GM23338 (cell line): Measurements from ENCODE around the gene PERCC1. TPM values are rescaled to one million over a fixed set of nuclear protein-coding genes. Genes with fewer than 3 reads are reported as not detected.

ENCODE experiments used
- ATAC-seq: fragments of 200-7000 bp; cut with Tn5 transposase; 3 replicates; pipeline ENCODE4 v1.9.1; 2020
- DNase-seq: peaks from one replicate; pipeline ENCODE4 v3.0.0-alpha.2; 2015; ENCODE audit warnings: low spot score
- H2AFZ ChIP-seq: fragments of 200-600 bp; sonication (generic); 2 replicates; pipeline ENCODE4 v1.8.0; 2016; ENCODE audit warnings: antibody characterized with exemption, mild to moderate bottlenecking, moderate library complexity
- H3F3A ChIP-seq: fragments of 200-600 bp; sonication (generic); replicated peaks from 2 replicates; pipeline ENCODE4 v1.8.0; 2017; ENCODE audit warnings: antibody characterized with exemption, mixed run types, low read depth
- H3K27ac ChIP-seq: fragments of 200-600 bp; sonication (generic); 2 replicates; pipeline ENCODE4 v1.6.1; 2016; ENCODE audit warnings: low read depth
- H3K27me3 ChIP-seq: fragments of 200-600 bp; sonication (generic); 2 replicates; pipeline ENCODE4 v1.8.0; 2016; ENCODE audit warnings: mild to moderate bottlenecking, mixed run types, moderate library complexity; ENCODE audit not compliant: insufficient read depth
- H3K36me3 ChIP-seq: fragments of 200-600 bp; sonication (generic); 2 replicates; pipeline ENCODE4 v1.8.0; 2016; ENCODE audit warnings: mild to moderate bottlenecking; ENCODE audit not compliant: insufficient read depth
- H3K4me1 ChIP-seq: fragments of 200-600 bp; sonication (generic); 2 replicates; pipeline ENCODE4 v1.8.0; 2016; ENCODE audit warnings: mild to moderate bottlenecking, moderate library complexity; ENCODE audit not compliant: insufficient read depth
- H3K4me2 ChIP-seq: fragments of 200-600 bp; sonication (generic); 2 replicates; pipeline ENCODE4 v1.7.1; 2017; ENCODE audit warnings: mixed run types
- H3K4me3 ChIP-seq: fragments of 200-600 bp; sonication (generic); 2 replicates; pipeline ENCODE4 v1.6.1; 2016; ENCODE audit warnings: mixed run types
- H3K79me2 ChIP-seq: fragments of 200-600 bp; sonication (generic); replicated peaks from 2 replicates; pipeline ENCODE4 v1.8.0; 2017; ENCODE audit warnings: mild to moderate bottlenecking; ENCODE audit not compliant: insufficient read depth
- H3K9me2 ChIP-seq: fragments of 200-600 bp; sonication (generic); 2 replicates; pipeline ENCODE4 v1.8.0; 2017; ENCODE audit not compliant: insufficient read depth
- H4K20me1 ChIP-seq: fragments of 200-600 bp; sonication (generic); replicated peaks from 2 replicates; pipeline ENCODE4 v1.8.0; 2017; ENCODE audit warnings: mild to moderate bottlenecking; ENCODE audit not compliant: insufficient read depth
- H3K27ac Mint-ChIP-seq: 2 replicates; pipeline ENCODE4 v1.8.0; 2020; ENCODE audit warnings: inconsistent platforms, mild to moderate bottlenecking, moderate library complexity, mixed read lengths
- H3K27me3 Mint-ChIP-seq: 3 replicates; pipeline ENCODE4 v1.8.0; 2022; ENCODE audit warnings: low read depth, mild to moderate bottlenecking, moderate library complexity, mixed read lengths, inconsistent platforms; ENCODE audit not compliant: insufficient read depth, poor library complexity
- H3K36me3 Mint-ChIP-seq: 3 replicates; pipeline ENCODE4 v1.8.0; 2021; ENCODE audit warnings: low read depth, mild to moderate bottlenecking, inconsistent platforms, moderate library complexity, mixed read lengths
- H3K4me1 Mint-ChIP-seq: 3 replicates; pipeline ENCODE4 v1.8.0; 2020; ENCODE audit warnings: mild to moderate bottlenecking, inconsistent platforms, mixed read lengths
- H3K4me3 Mint-ChIP-seq: 3 replicates; pipeline ENCODE4 v1.8.0; 2021; ENCODE audit warnings: moderate library complexity, mild to moderate bottlenecking, inconsistent platforms, mixed read lengths
- H3K9me3 Mint-ChIP-seq: 3 replicates; pipeline ENCODE4 v1.8.0; 2020; ENCODE audit warnings: moderate library complexity, mild to moderate bottlenecking, inconsistent platforms, mixed read lengths
- CREB1 ChIP-seq: fragments of 250-450 bp; sonication (Bioruptor Pico); IDR thresholded peaks from 2 replicates; pipeline ENCODE4 v1.5.0; 2020; ENCODE audit warnings: low read depth, mild to moderate bottlenecking, moderate library complexity
- CTCF ChIP-seq, 2 experiments: fragments of 200-600 bp in 1 of 2; sonication (generic) in 1 of 2; conservative IDR thresholded peaks; 2 replicates each; pipeline versions ENCODE4 v1.5.1 to v1.6.1; 2016 to 2017; ENCODE audit warnings: antibody characterized with exemption in 2 of 2, low read depth in 2 of 2, mild to moderate bottlenecking in 2 of 2, moderate library complexity in 1 of 2
- EZH2 ChIP-seq: fragments of 200-600 bp; sonication (generic); IDR thresholded peaks from one replicate; pipeline ENCODE4 v1.8.0; 2017; ENCODE audit warnings: antibody characterized with exemption, mild to moderate bottlenecking, low read depth; ENCODE audit not compliant: unreplicated experiment
- EZH2phosphoT487 ChIP-seq: fragments of 200-600 bp; sonication (generic); IDR thresholded peaks from one replicate; pipeline ENCODE4 v1.8.1; 2018; ENCODE audit warnings: antibody characterized with exemption; ENCODE audit not compliant: unreplicated experiment
- NANOG ChIP-seq: IDR thresholded peaks from 2 replicates; pipeline ENCODE4 v1.6.1; 2016; ENCODE audit warnings: antibody characterized with exemption, borderline replicate concordance
- POLR2AphosphoS5 ChIP-seq: IDR thresholded peaks from 2 replicates; pipeline ENCODE4 v1.6.1; 2016; ENCODE audit warnings: antibody characterized with exemption, low read depth
- STAT1 ChIP-seq: IDR thresholded peaks from one replicate; pipeline ENCODE4 v1.6.1; 2016; ENCODE audit warnings: antibody characterized with exemption; ENCODE audit not compliant: unreplicated experiment
- ZNF114 ChIP-seq: fragments of 250-450 bp; sonication (Bioruptor Pico); IDR thresholded peaks from 2 replicates; pipeline ENCODE4 v1.5.0; 2020; ENCODE audit warnings: mild to moderate bottlenecking, moderate library complexity
- ZNF462 ChIP-seq: fragments of 250-450 bp; sonication (Bioruptor Pico); IDR thresholded peaks from 2 replicates; pipeline ENCODE4 v1.5.0; 2020; ENCODE audit warnings: mild to moderate bottlenecking, moderate library complexity
- polyA plus RNA-seq: library from polyadenylated mRNA; unstranded; fragments of >200 nt; fragmentation: Nextera tagmentation; extraction: Ambion mirVana; gene quantifications from 2 replicates; pipeline ENCODE4 v1.2.1, GENCODE V29; 2016
- total RNA-seq: library from RNA; depleted of rRNA; stranded (reverse); fragments of >200 nt; shearing (Covaris generic); gene quantifications from 2 replicates; pipeline ENCODE4 v1.2.3, GENCODE V29; 2014

PERCC1 gene
- total and polyA plus RNA-seq, 2 experiments from 2014 or later, result not detected

- Mint-ChIP-seq H3K9me3 (no peaks in the 10 kb centered on the region; the same call in 2 of the 3 replicates), H3K4me3 (no peak overlapping the region), H3K36me3 (no peaks in the 10 kb centered on the region), H3K27ac (no peak overlapping the region; the same call in 1 of the 2 replicates), H3K4me1 (no peaks in the 10 kb centered on the region), H3K27me3 (peaks cover 9% of the 10 kb centered on the region)
- H3K4me2 ChIP-seq, result no peak overlapping the region
- H3K9me2 ChIP-seq, result no peaks in the 10 kb centered on the region
- H3K4me1 ChIP-seq, result no peaks in the 10 kb centered on the region
- no peaks in the 10 kb centered on the region for H4K20me1 ChIP-seq
- ATAC-seq (no peak), DNase-seq (no peak)
- no peak overlapping the region for H3K4me3 ChIP-seq
- H3K27me3 ChIP-seq, result no peaks in the 10 kb centered on the region
- TF ChIP-seq NANOG, result no peak
- no peak for TF ChIP-seq EZH2phosphoT487
- no peak for TF ChIP-seq EZH2
- no peaks in the 10 kb centered on the region for H3K79me2 ChIP-seq
- H3K36me3 ChIP-seq, result no peaks in the 10 kb centered on the region
- no peak overlapping the region for H2AFZ ChIP-seq
- H3K27ac ChIP-seq, result no peak overlapping the region
- H3F3A ChIP-seq, result no peaks in the 10 kb centered on the region
Observed at GRCh38 chr16:1430214-1430758, 592 bp upstream of the PERCC1 start.

GRCh38 chr16:1431497-1432270, 806 bp downstream of the PERCC1 start:
- Histone ChIP-seq H3K27ac (no peak overlapping the region), H3K4me3 (no peak overlapping the region), H3K79me2 (no peaks in the 10 kb centered on the region), H3K4me1 (no peaks in the 10 kb centered on the region), H3K4me2 (no peak overlapping the region), H4K20me1 (no peaks in the 10 kb centered on the region), H3K9me2 (no peaks in the 10 kb centered on the region), H3F3A (no peaks in the 10 kb centered on the region), H2AFZ (no peak overlapping the region), H3K36me3 (no peaks in the 10 kb centered on the region), H3K27me3 (no peaks in the 10 kb centered on the region)
- ATAC-seq (no peak), DNase-seq (no peak)
- TF ChIP-seq CREB1, result no peak
- TF ChIP-seq ZNF462 (CRISPR knock-in tag), result no peak
- no peak for TF ChIP-seq STAT1
- TF ChIP-seq EZH2phosphoT487, result no peak
- no peak for TF ChIP-seq EZH2
- no peak for TF ChIP-seq ZNF114 (CRISPR knock-in tag)
- no peak for TF ChIP-seq NANOG
- no peak for TF ChIP-seq CTCF (conservative IDR thresholded peaks at IDR 0.05; ENCODE audit: low read depth in 2 of 2)
- no peak for TF ChIP-seq POLR2AphosphoS5
- no peak overlapping the region for H3K4me3 Mint-ChIP-seq
- no peaks in the 10 kb centered on the region for H3K36me3 Mint-ChIP-seq
- H3K4me1 Mint-ChIP-seq, result no peaks in the 10 kb centered on the region
- H3K27ac Mint-ChIP-seq, result no peak overlapping the region
- H3K27me3 Mint-ChIP-seq, result peaks cover 11% of the 10 kb centered on the region
- H3K9me3 Mint-ChIP-seq, result no peaks in the 10 kb centered on the region; the same call in 2 of the 3 replicates
